H1 (cell line): ENCODE results near the gene HSPA12A. TPM values are rescaled to one million over a fixed set of nuclear protein-coding genes. Genes with fewer than 3 reads are reported as not detected.

Experiments
- CTCF ChIA-PET: fragments of 300-600 bp; sonication (Branson Sonifier 250); formaldehyde crosslinking; loops from one replicate; lab custom pipeline; 2021; ENCODE audit not compliant: partially characterized antibody; lab: Charles Lee
- POLR2A ChIA-PET: fragments of 300-600 bp; sonication (Branson Sonifier 250); formaldehyde crosslinking; loops from one replicate; lab custom pipeline; 2021; ENCODE audit warnings: inconsistent platforms; ENCODE audit not compliant: partially characterized antibody; lab: Charles Lee
- DNase-seq, 2 experiments: peaks; one replicate each; pipeline versions ENCODE4 v3.0.0 to v3.0.0-alpha.2; 2010 to 2022; ENCODE audit warnings: low spot score in 2 of 2, low read depth in 1 of 2, mixed read lengths in 1 of 2
- FAIRE-seq: peaks from 2 replicates; lab custom pipeline; 2011; peaks lifted over from hg19 to GRCh38; lab: Jason Lieb, UNC
- H2AFZ ChIP-seq: 2 replicates; pipeline ENCODE4 v1.8.1; 2012; ENCODE audit warnings: low read length, inconsistent platforms
- H2AK5ac ChIP-seq: 2 replicates; pipeline ENCODE4 v1.6.1; 2013; ENCODE audit warnings: low read depth, low read length
- H2BK120ac ChIP-seq: replicated peaks from 2 replicates; pipeline ENCODE3; 2013; ENCODE audit warnings: low read depth, low read length, inconsistent platforms
- H2BK12ac ChIP-seq: 2 replicates; pipeline ENCODE4 v1.6.1; 2013; ENCODE audit warnings: low read depth, low read length
- H2BK15ac ChIP-seq: 2 replicates; pipeline ENCODE4 v1.6.1; 2013; ENCODE audit warnings: low read length
- H2BK20ac ChIP-seq: 2 replicates; pipeline ENCODE4 v1.6.1; 2013; ENCODE audit warnings: low read length
- H2BK5ac ChIP-seq: 2 replicates; pipeline ENCODE4 v1.6.1; 2013; ENCODE audit warnings: low read depth, low read length
- H3K14ac ChIP-seq: 2 replicates; pipeline ENCODE4 v1.6.1; 2013; ENCODE audit warnings: inconsistent platforms; ENCODE audit not compliant: insufficient read length
- H3K18ac ChIP-seq: 2 replicates; pipeline ENCODE4 v1.6.1; 2013; ENCODE audit warnings: low read length; ENCODE audit errors: extremely low read depth
- H3K23ac ChIP-seq: 2 replicates; pipeline ENCODE4 v1.6.1; 2013; ENCODE audit warnings: inconsistent platforms; ENCODE audit not compliant: insufficient read length
- H3K23me2 ChIP-seq: 2 replicates; pipeline ENCODE4 v1.6.1; 2013; ENCODE audit warnings: low read depth, low read length
- H3K27ac ChIP-seq: 2 replicates; pipeline ENCODE4 v1.6.1; 2011; ENCODE audit warnings: low read depth, low read length, inconsistent platforms
- H3K27me3 ChIP-seq, 4 experiments: replicated peaks in 1 of 4; 1 replicate in 1 of 4; 2 replicates in 3 of 4; pipeline versions ENCODE4 v1.6.1 to v1.8.1; 2011 to 2013; ENCODE audit warnings: low read length in 3 of 4, mild to moderate bottlenecking in 3 of 4, inconsistent platforms in 2 of 4, mixed read lengths in 2 of 4, moderate library complexity in 1 of 4; ENCODE audit not compliant: control insufficient read depth in 3 of 4, insufficient read depth in 3 of 4; ENCODE audit errors: extremely low read depth in 1 of 4
- H3K36me3 ChIP-seq, 4 experiments: 2 replicates each; pipeline versions ENCODE4 v1.6.1 to v1.8.1; 2011 to 2013; ENCODE audit warnings: mild to moderate bottlenecking in 4 of 4, low read length in 3 of 4, moderate library complexity in 2 of 4, control low read depth in 1 of 4, inconsistent platforms in 1 of 4; ENCODE audit not compliant: insufficient read depth in 4 of 4, control insufficient read depth in 2 of 4
- H3K4ac ChIP-seq: replicated peaks from 2 replicates; pipeline ENCODE3; 2013; ENCODE audit warnings: low read length, low read depth, mixed read lengths, inconsistent platforms; ENCODE audit not compliant: insufficient read length
- H3K4me1 ChIP-seq, 4 experiments: replicated peaks in 1 of 4; 1 replicate in 1 of 4; 2 replicates in 3 of 4; pipeline versions ENCODE4 v1.6.1 to v1.8.1; 2011 to 2013; ENCODE audit warnings: low read length in 3 of 4, inconsistent platforms in 2 of 4, mixed read lengths in 1 of 4; ENCODE audit not compliant: insufficient read depth in 4 of 4, control insufficient read depth in 3 of 4
- H3K4me2 ChIP-seq, 2 experiments: 2 replicates each; pipeline versions ENCODE4 v1.6.1 to v1.8.1; 2011 to 2013; ENCODE audit warnings: low read depth in 2 of 2, low read length in 2 of 2, control low read depth in 1 of 2, inconsistent platforms in 1 of 2, mild to moderate bottlenecking in 1 of 2; ENCODE audit not compliant: insufficient read depth in 1 of 2
- H3K4me3 ChIP-seq, 4 experiments: fragments of 200-600, 300-600 bp in 1 of 4; sonication (generic), shearing (Covaris generic), sonication (Bioruptor Twin) in 1 of 4; 2 replicates each; pipeline versions ENCODE4 v1.5.1 to v1.8.1; 2011 to 2016; ENCODE audit warnings: low read length in 4 of 4, low read depth in 3 of 4, control low read depth in 2 of 4, inconsistent platforms in 2 of 4, mild to moderate bottlenecking in 2 of 4, mixed read lengths in 1 of 4, moderate library complexity in 1 of 4; ENCODE audit not compliant: insufficient read depth in 2 of 4; ENCODE audit errors: extremely low read depth in 1 of 4
- H3K56ac ChIP-seq: replicated peaks from 2 replicates; pipeline ENCODE3; 2013; ENCODE audit warnings: low read depth, mild to moderate bottlenecking, mixed read lengths, low read length, inconsistent platforms; ENCODE audit not compliant: insufficient read length
- H3K79me1 ChIP-seq: 2 replicates; pipeline ENCODE4 v1.6.1; 2013; ENCODE audit warnings: low read depth, low read length, control low read depth
- H3K79me2 ChIP-seq, 2 experiments: 2 replicates each; pipeline versions ENCODE4 v1.6.1 to v1.8.1; 2012 to 2013; ENCODE audit warnings: low read length in 2 of 2, mild to moderate bottlenecking in 2 of 2, inconsistent platforms in 1 of 2; ENCODE audit not compliant: insufficient read depth in 2 of 2, control insufficient read depth in 1 of 2
- H3K9ac ChIP-seq, 4 experiments: replicated peaks in 1 of 4; 1 replicate in 1 of 4; 2 replicates in 3 of 4; pipeline versions ENCODE4 v1.6.1 to v1.8.1; 2011 to 2013; ENCODE audit warnings: low read depth in 3 of 4, low read length in 3 of 4, control low read depth in 2 of 4, mild to moderate bottlenecking in 2 of 4, moderate library complexity in 2 of 4, inconsistent platforms in 1 of 4; ENCODE audit errors: extremely low read depth in 1 of 4
- H3K9me3 ChIP-seq, 2 experiments: 2 replicates each; pipeline versions ENCODE4 v1.6.1 to v1.8.1; 2012 to 2013; ENCODE audit warnings: mild to moderate bottlenecking in 2 of 2, moderate library complexity in 2 of 2, control low read depth in 1 of 2, inconsistent platforms in 1 of 2, low read depth in 1 of 2, low read length in 1 of 2, mixed read lengths in 1 of 2; ENCODE audit not compliant: insufficient read depth in 2 of 2
- H4K20me1 ChIP-seq, 2 experiments: replicated peaks in 1 of 2; 2 replicates each; pipeline versions ENCODE3 to v1.8.1; 2011 to 2013; ENCODE audit warnings: inconsistent platforms in 2 of 2, low read length in 2 of 2, mild to moderate bottlenecking in 1 of 2; ENCODE audit not compliant: insufficient read depth in 2 of 2, control insufficient read depth in 1 of 2
- H4K5ac ChIP-seq: 2 replicates; pipeline ENCODE4 v1.6.1; 2013; ENCODE audit warnings: low read length, low read depth, mixed read lengths, inconsistent platforms; ENCODE audit not compliant: insufficient read length
- H4K8ac ChIP-seq: 2 replicates; pipeline ENCODE4 v1.8.0; 2013; ENCODE audit warnings: mild to moderate bottlenecking, moderate library complexity, low read length, inconsistent platforms; ENCODE audit not compliant: insufficient read depth; ENCODE audit errors: extremely low read depth
- H4K91ac ChIP-seq: replicated peaks from 2 replicates; pipeline ENCODE3; 2013; ENCODE audit warnings: low read length, mixed read lengths, inconsistent platforms; ENCODE audit not compliant: insufficient read length
- BCL11A ChIP-seq, 2 experiments: IDR thresholded peaks; one replicate each; pipeline ENCODE4 v1.6.1; 2011; ENCODE audit warnings: low read depth in 2 of 2, low read length in 2 of 2, mild to moderate bottlenecking in 2 of 2
- CTCF ChIP-seq, 3 experiments: IDR thresholded peaks; 1 replicate in 2 of 3; 2 replicates in 1 of 3; pipeline versions ENCODE4 v1.5.1 to v1.6.1; 2011; ENCODE audit warnings: low read length in 3 of 3, mild to moderate bottlenecking in 3 of 3, inconsistent platforms in 2 of 3, low read depth in 1 of 3, moderate library complexity in 1 of 3; ENCODE audit not compliant: insufficient read depth in 1 of 3; ENCODE audit errors: control extremely low read depth in 1 of 3
- FOSL1 ChIP-seq: IDR thresholded peaks from 2 replicates; pipeline ENCODE4 v1.6.1; 2011; ENCODE audit warnings: mild to moderate bottlenecking, low read depth, low read length, moderate library complexity; ENCODE audit not compliant: insufficient read depth
- HDAC6 ChIP-seq: IDR thresholded peaks from one replicate; pipeline ENCODE4 v1.7.1; 2012; ENCODE audit warnings: low read depth, mild to moderate bottlenecking, inconsistent platforms, low read length, moderate library complexity
- NRF1 ChIP-seq: IDR thresholded peaks from 2 replicates; pipeline ENCODE4 v1.6.1; 2011; ENCODE audit warnings: mild to moderate bottlenecking, low read depth, low read length, improper control_type of control experiment
- POLR2AphosphoS5 ChIP-seq: IDR thresholded peaks from 2 replicates; pipeline ENCODE4 v1.6.1; 2011; ENCODE audit warnings: low read depth, low read length
- RNF2 ChIP-seq: fragments of 200-900, 300-1000 bp; sonication (generic); IDR thresholded peaks from 2 replicates; pipeline ENCODE4 v1.7.1; 2016; ENCODE audit warnings: borderline replicate concordance, low read depth, mild to moderate bottlenecking, antibody characterized with exemption, low read length; ENCODE audit not compliant: poor library complexity, severe bottlenecking; ENCODE audit errors: missing control alignments
- TAF1 ChIP-seq: IDR thresholded peaks from 2 replicates; pipeline ENCODE4 v1.6.1; 2011; ENCODE audit warnings: mild to moderate bottlenecking, low read depth, low read length
- TBP ChIP-seq: IDR thresholded peaks from 2 replicates; pipeline ENCODE4 v1.6.1; 2011; ENCODE audit warnings: low read depth, low read length, improper control_type of control experiment
- TCF12 ChIP-seq: IDR thresholded peaks from 2 replicates; pipeline ENCODE4 v1.6.1; 2011; ENCODE audit warnings: low read depth, mild to moderate bottlenecking, low read length
- WGBS, 2 experiments: shearing (Covaris generic) in 1 of 2; methylation state at CpG; one replicate each; pipeline versions ENCODE4 v1.1.6 to v1.1.7; 2013 to 2015; ENCODE audit warnings: low lambda C conversion rate in 2 of 2, mixed read lengths in 2 of 2, inconsistent platforms in 1 of 2, low coverage in 1 of 2, missing lambda C conversion rate in 1 of 2; ENCODE audit not compliant: insufficient replicate concordance in 2 of 2, insufficient coverage in 1 of 2, insufficient read length in 1 of 2; ENCODE audit errors: extremely low coverage in 1 of 2, missing lambda C conversion rate in 1 of 2; 5-methylcytosine and 5-hydroxymethylcytosine counted together
- polyA plus RNA-seq, 7 experiments: library from polyadenylated mRNA; depleted of rRNA in 3 of 7; stranded (reverse) in 5 of 7; unstranded in 2 of 7; fragments of >200 nt in 5 of 7; fragments of 200-250 nt in 2 of 7; gene quantifications; 1 replicate in 5 of 7; 2 replicates in 1 of 7; 4 replicates in 1 of 7; pipeline versions ENCODE4 v1.2.1 to v1.2.3, GENCODE V29; 2011 to 2013; ENCODE audit warnings: missing spikeins in 2 of 7, mixed read lengths in 2 of 7
- total RNA-seq: library from RNA; stranded (reverse); fragmentation: NEBNext Ultra II Directional; extraction: Animal tissue kit (Norgen Biotek cat#: 25700); gene quantifications from 2 replicates; pipeline ENCODE4 v1.2.1, GENCODE V29; 2021

The HSPA12A gene
- total and polyA plus RNA-seq, 2 of the 8 experiments (the other 6 are each of a cell fraction or from before 2014, with no cell fraction given), result 3.1 to 6.9 TPM

GRCh38 chr10:116659049-116659670 is 83.2 kb downstream of the HSPA12A start:
- Histone ChIP-seq H2BK5ac (no peak overlapping the region), H3K14ac (no peak overlapping the region), H3K4me2 (no peak overlapping the region), H3K9ac (no peak overlapping the region), H3K18ac (no peak overlapping the region), H3K27me3 (no peaks in the 10 kb centered on the region), H2BK15ac (no peak overlapping the region), H3K79me2 (no peaks in the 10 kb centered on the region), H3K23me2 (no peaks in the 10 kb centered on the region; the same call in 1 of the 2 replicates), H2AK5ac (no peak overlapping the region), H3K27ac (no peak overlapping the region), H3K36me3 (peaks cover 0 to 19% (median 3%) of the 10 kb centered on the region in 4 experiments; a peak in 5 of 8 replicates), H3K4me3 (no peak overlapping the region), H2BK20ac (no peak overlapping the region), H4K8ac (no peak overlapping the region), H4K5ac (no peak overlapping the region), H4K91ac (no peak overlapping the region), H4K20me1 (no peaks in the 10 kb centered on the region), H3K56ac (no peak overlapping the region), H2BK120ac (no peak overlapping the region), H3K4me1 (no peaks in the 10 kb centered on the region), H3K23ac (no peak overlapping the region), H3K9me3 (no peaks in the 10 kb centered on the region), H2AFZ (no peak overlapping the region), H2BK12ac (no peak overlapping the region), H3K4ac (no peak overlapping the region), H3K79me1 (no peaks in the 10 kb centered on the region)
- FAIRE-seq (no peak), DNase-seq (no peak)
- WGBS, 2 experiments, result 79% methylated on average over 10 of the region's 10 CpGs; no CpG with 5 or more reads in 1 of the 2 experiments
- ChIA-PET POLR2A (interaction anchor here (2.1 kb wide), 1 partner anchor 11 kb away, joined by 10 read pairs; no protein-coding TSS in a partner anchor), CTCF (interaction anchor here (1.0 to 7.6 kb wide), 5 partner anchors 14 to 139 kb away, joined by 3 to 66 read pairs (median 4); no protein-coding TSS in a partner anchor)
- TF ChIP-seq TBP (no peak), HDAC6 (no peak), NRF1 (no peak), TCF12 (no peak), FOSL1 (no peak), POLR2AphosphoS5 (no peak), CTCF (IDR thresholded peaks at IDR 0.05; ENCODE audit: control extremely low read depth in 1 of 3, insufficient read depth in 1 of 3, low read depth in 1 of 3, low read length in 3 of 3) (no peak), TAF1 (no peak), RNF2 (no peak), BCL11A (IDR thresholded peaks at IDR 0.05; ENCODE audit: low read depth in 2 of 2, low read length in 2 of 2) (no peak)
